Endodermal cell (in vitro differentiated cells): Measurements from ENCODE around the gene ANKZF1. TPM values are rescaled to one million over a fixed set of nuclear protein-coding genes. Genes with fewer than 3 reads are reported as not detected.

Experiments used
- DNase-seq: peaks from one replicate; pipeline ENCODE4 v3.0.0-alpha.2; 2017
- H3K27ac ChIP-seq: 2 replicates; pipeline ENCODE4 v1.5.1; 2013; ENCODE audit warnings: mild to moderate bottlenecking, low read depth, low read length, moderate library complexity
- H3K27me3 ChIP-seq: 2 replicates; pipeline ENCODE4 v1.6.1; 2013; ENCODE audit warnings: mild to moderate bottlenecking, low read length, moderate library complexity; ENCODE audit not compliant: insufficient read depth, control insufficient read depth, poor library complexity, severe bottlenecking
- H3K36me3 ChIP-seq: 2 replicates; pipeline ENCODE4 v1.7.0; 2013; ENCODE audit warnings: mild to moderate bottlenecking, low read length, moderate library complexity; ENCODE audit not compliant: control insufficient read depth, insufficient read depth
- H3K4me1 ChIP-seq: one replicate; pipeline ENCODE4 v1.7.0; 2013; ENCODE audit warnings: low read length; ENCODE audit not compliant: control insufficient read depth, insufficient read depth
- H3K4me3 ChIP-seq: 2 replicates; pipeline ENCODE4 v1.5.1; 2013; ENCODE audit warnings: mild to moderate bottlenecking, low read length, moderate library complexity
- H3K9ac ChIP-seq: 2 replicates; pipeline ENCODE4 v1.6.1; 2013; ENCODE audit warnings: mild to moderate bottlenecking, low read length, moderate library complexity; ENCODE audit not compliant: poor library complexity, severe bottlenecking; ENCODE audit errors: extremely low read depth
- H3K9me3 ChIP-seq: 2 replicates; pipeline ENCODE4 v1.6.1; 2013; ENCODE audit warnings: mild to moderate bottlenecking, low read length, moderate library complexity; ENCODE audit not compliant: control insufficient read depth
- H3K27ac Mint-ChIP-seq: 2 replicates; pipeline ENCODE4 v1.8.0; 2020; ENCODE audit warnings: mixed read lengths
- H3K27me3 Mint-ChIP-seq: 2 replicates; pipeline ENCODE4 v1.8.0; 2021; ENCODE audit warnings: mild to moderate bottlenecking, mixed read lengths; ENCODE audit not compliant: insufficient read depth
- H3K36me3 Mint-ChIP-seq: 2 replicates; pipeline ENCODE4 v1.8.0; 2020; ENCODE audit warnings: low read depth, mixed read lengths
- H3K4me1 Mint-ChIP-seq: 2 replicates; pipeline ENCODE4 v1.8.0; 2020; ENCODE audit warnings: mixed read lengths
- H3K4me3 Mint-ChIP-seq: 2 replicates; pipeline ENCODE4 v1.8.0; 2020; ENCODE audit warnings: mild to moderate bottlenecking, moderate library complexity, mixed read lengths
- H3K9me3 Mint-ChIP-seq: 2 replicates; pipeline ENCODE4 v1.8.0; 2020; ENCODE audit warnings: mild to moderate bottlenecking, mixed read lengths
- WGBS, 2 experiments: methylation state at CpG; one replicate each; pipeline versions ENCODE4 v1.1.5 to v1.1.7; 2013; ENCODE audit warnings: missing lambda C conversion rate in 2 of 2, mixed read lengths in 1 of 2; ENCODE audit not compliant: insufficient coverage in 1 of 2, insufficient read length in 1 of 2; 5-methylcytosine and 5-hydroxymethylcytosine counted together
- total RNA-seq, 2 donors: library from RNA; stranded (reverse); fragmentation: NEBNext Ultra II Directional in 1 of 2; extraction: Animal tissue kit (Norgen Biotek cat#: 25700) in 1 of 2; gene quantifications; 2 replicates in 1 of 2; 3 replicates in 1 of 2; pipeline ENCODE4 v1.2.1, GENCODE V29; 2021
- TF ChIP-seq, protein P1 (sequence below): fragments of 200-600 bp; sonication (generic); conservative IDR thresholded peaks from 2 replicates; pipeline ENCODE4 v1.5.0; 2021; ENCODE audit warnings: antibody characterized with exemption, mild to moderate bottlenecking

Gene ANKZF1
- total RNA-seq, 2 donors from 2014 or later: 50.9 to 56.3 TPM

DNA sequence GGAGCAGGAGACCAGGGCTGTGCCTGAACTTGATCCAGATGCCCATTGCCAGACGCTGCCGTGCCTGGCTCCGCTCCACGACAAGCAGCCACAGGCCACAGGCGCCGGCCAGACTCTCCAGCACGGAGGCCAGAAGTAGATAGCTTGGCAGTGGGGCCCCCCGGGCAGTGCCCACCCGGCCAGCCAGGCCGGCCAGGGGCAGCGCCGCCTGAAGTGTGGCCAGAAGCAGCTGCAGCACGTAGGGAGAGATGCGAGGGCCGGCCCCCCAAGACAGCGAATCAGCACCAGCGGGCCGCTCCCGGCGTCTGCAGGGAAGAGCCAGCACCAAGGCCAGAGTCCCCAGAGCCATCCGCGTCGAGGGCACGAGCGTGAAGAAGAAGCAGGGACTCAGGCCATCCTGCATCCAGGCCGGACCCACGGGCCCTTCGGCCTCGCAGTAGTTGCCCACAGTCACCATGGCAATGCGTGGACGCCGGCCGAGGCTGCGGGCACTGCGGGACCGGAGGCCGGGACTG, 11.3 kb upstream of the ANKZF1 start:
- Histone ChIP-seq H3K9me3 (no peaks in the 10 kb centered on the region), H3K9ac (peak overlapping the region; percentile 77), H3K4me3 (peak overlapping the region; percentile 84), H3K27me3 (no peaks in the 10 kb centered on the region), H3K27ac (peak overlapping the region; percentile 81), H3K4me1 (no peaks in the 10 kb centered on the region), H3K36me3 (peaks cover 48% of the 10 kb centered on the region)
- Mint-ChIP-seq H3K27me3 (no peaks in the 10 kb centered on the region), H3K36me3 (peaks cover 51% of the 10 kb centered on the region), H3K9me3 (no peaks in the 10 kb centered on the region), H3K4me1 (peaks cover 17% of the 10 kb centered on the region), H3K27ac (peak overlapping the region; percentile 97), H3K4me3 (peak overlapping the region; percentile 75)
- 1 to 3% methylated on average over 21 to 37 of the region's 37 CpGs for WGBS, 2 experiments
- DNase-seq: peak; percentile 92
- TF ChIP-seq, protein P1, sequence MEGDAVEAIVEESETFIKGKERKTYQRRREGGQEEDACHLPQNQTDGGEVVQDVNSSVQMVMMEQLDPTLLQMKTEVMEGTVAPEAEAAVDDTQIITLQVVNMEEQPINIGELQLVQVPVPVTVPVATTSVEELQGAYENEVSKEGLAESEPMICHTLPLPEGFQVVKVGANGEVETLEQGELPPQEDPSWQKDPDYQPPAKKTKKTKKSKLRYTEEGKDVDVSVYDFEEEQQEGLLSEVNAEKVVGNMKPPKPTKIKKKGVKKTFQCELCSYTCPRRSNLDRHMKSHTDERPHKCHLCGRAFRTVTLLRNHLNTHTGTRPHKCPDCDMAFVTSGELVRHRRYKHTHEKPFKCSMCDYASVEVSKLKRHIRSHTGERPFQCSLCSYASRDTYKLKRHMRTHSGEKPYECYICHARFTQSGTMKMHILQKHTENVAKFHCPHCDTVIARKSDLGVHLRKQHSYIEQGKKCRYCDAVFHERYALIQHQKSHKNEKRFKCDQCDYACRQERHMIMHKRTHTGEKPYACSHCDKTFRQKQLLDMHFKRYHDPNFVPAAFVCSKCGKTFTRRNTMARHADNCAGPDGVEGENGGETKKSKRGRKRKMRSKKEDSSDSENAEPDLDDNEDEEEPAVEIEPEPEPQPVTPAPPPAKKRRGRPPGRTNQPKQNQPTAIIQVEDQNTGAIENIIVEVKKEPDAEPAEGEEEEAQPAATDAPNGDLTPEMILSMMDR: no peak

DNA sequence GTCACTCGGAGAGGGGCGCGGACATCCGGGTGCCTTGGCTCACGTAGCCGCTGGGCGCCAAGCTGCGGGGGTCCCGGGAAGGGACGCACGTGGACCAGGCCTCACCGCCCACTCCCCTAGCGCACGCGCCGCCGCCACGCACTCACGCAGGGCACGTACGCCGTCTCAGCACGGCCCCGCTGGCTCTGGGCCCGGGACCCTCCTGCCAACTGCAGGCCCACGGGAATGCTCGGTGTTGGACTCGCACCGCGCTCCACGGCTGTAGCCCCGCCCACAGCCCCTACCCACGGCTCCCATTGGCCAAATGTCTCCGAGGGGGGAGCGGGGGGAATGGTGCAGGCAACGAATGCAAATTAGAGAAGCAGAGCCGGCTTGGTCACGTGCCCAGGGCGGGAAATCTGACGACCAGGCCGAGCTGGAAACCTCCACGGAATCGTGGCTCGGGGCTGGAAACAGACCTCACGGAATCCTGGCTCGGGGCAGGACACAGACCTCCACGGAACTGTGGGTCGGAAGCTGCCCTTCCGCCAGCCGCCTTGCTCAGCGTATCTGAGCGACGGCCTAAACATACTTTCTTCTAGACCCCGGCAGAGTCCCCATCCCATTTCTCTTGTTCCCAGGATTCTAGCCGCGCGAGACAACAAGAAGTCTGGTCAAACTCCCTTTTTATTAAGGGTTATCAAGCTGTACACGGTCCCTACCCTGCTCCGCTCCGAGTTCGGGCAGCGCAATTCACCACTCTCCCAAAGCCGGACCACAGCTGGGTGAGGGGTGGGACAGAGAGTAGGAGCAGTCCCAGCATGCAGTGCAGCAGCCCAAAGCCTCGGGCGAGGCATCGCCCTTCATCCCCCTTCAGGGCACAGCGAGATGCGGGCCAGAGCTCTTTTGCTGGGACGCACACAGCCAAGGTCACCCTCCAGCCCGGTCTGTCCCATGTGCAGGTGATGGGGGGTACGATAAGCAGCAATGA, 10.6 kb upstream of the ANKZF1 start, which contains the start of gene ABCB6:
Gene ABCB6 (minus strand): TSS at position 227 of the 970 bp plus-strand sequence. CDS start 285 bp downstream, outside the sequence.
- H3K27me3 ChIP-seq: no peaks in the 10 kb centered on the region
- H3K9ac ChIP-seq: peak within 1 kb of the TSS; percentile 77
- Mint-ChIP-seq H3K36me3 (peaks cover 53% of the 10 kb centered on the region), H3K9me3 (no peaks in the 10 kb centered on the region), H3K4me3 (peak within 1 kb of the TSS; percentile 75), H3K4me1 (peaks cover 17% of the 10 kb centered on the region), H3K27me3 (no peaks in the 10 kb centered on the region), H3K27ac (peak within 1 kb of the TSS; percentile 97)
- H3K4me1 ChIP-seq: no peaks in the 10 kb centered on the region
- H3K9me3 ChIP-seq: no peaks in the 10 kb centered on the region
- TF ChIP-seq, protein P1: peak; percentile 17
- WGBS, 2 experiments: 23 to 41% methylated on average over 45 to 71 of the region's 71 CpGs
- peak; percentile 97 for DNase-seq
- peak within 1 kb of the TSS; percentile 81 for H3K27ac ChIP-seq
- peak within 1 kb of the TSS; percentile 84 for H3K4me3 ChIP-seq
- H3K36me3 ChIP-seq: peaks cover 48% of the 10 kb centered on the region

DNA sequence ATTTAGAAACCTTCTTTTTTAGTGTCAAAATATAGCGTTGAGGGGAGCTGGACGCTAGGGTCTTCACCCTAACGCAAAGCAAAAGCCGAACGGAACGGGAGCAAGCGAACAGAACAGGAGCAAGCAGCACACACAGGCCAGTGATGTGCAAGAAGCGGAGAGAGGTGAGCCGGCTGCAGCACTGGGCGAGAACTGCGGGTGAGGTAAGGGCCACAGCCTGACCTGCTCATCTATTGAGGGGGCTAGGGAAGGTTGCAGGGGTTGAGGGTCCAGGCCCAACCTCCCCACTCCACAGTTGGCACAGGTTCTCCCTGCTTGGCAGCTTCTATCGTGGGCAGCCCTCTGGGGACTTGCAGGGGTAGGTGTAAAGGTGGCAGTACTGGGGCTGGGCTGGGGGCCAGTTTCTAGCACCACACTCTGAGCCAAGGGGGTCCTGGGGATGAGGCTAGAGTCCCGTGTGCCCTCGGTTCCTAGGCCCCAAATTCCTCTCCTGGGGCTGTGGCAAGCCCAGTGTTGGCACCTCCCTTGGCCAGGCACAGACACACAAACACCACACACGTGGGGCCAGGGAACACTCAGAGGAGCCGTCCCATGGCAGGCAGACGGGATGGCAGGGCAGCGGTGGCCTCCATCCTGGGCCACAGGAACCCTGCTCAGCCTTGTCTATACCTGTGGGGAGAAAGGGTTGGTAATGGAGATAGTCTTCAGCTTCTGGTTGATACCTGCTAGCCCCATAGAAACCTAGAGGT, 9.6 kb upstream of the ANKZF1 start:
- TF ChIP-seq, protein P1: no peak
- Mint-ChIP-seq H3K4me3 (no peak overlapping the region), H3K27ac (peak overlapping the region; percentile 92), H3K4me1 (peaks cover 17% of the 10 kb centered on the region), H3K9me3 (no peaks in the 10 kb centered on the region), H3K36me3 (peaks cover 53% of the 10 kb centered on the region), H3K27me3 (no peaks in the 10 kb centered on the region)
- no peaks in the 10 kb centered on the region for H3K9me3 ChIP-seq
- no peak overlapping the region for H3K4me3 ChIP-seq
- no peaks in the 10 kb centered on the region for H3K4me1 ChIP-seq
- no peak for DNase-seq
- H3K9ac ChIP-seq: no peak overlapping the region
- WGBS, 2 experiments: 93 to 94% methylated on average over 10 to 18 of the region's 18 CpGs
- H3K27ac ChIP-seq: no peak overlapping the region
- no peaks in the 10 kb centered on the region for H3K27me3 ChIP-seq
- peaks cover 45% of the 10 kb centered on the region for H3K36me3 ChIP-seq
